SHP77 treated with DMSO at 0.1 percent for 48 hours (cell line): Measurements from ENCODE around the gene BCKDHB.
"Not testable (repeated sequence)": the region's sequence is repeated elsewhere in the genome, so short reads cannot be mapped to it uniquely, and the experiment has no call there.

Experiments
- DNase-seq: peaks from one replicate; lab custom pipeline; 2025; lab: John Stamatoyannopoulos, UW

The BCKDHB gene

DNA sequence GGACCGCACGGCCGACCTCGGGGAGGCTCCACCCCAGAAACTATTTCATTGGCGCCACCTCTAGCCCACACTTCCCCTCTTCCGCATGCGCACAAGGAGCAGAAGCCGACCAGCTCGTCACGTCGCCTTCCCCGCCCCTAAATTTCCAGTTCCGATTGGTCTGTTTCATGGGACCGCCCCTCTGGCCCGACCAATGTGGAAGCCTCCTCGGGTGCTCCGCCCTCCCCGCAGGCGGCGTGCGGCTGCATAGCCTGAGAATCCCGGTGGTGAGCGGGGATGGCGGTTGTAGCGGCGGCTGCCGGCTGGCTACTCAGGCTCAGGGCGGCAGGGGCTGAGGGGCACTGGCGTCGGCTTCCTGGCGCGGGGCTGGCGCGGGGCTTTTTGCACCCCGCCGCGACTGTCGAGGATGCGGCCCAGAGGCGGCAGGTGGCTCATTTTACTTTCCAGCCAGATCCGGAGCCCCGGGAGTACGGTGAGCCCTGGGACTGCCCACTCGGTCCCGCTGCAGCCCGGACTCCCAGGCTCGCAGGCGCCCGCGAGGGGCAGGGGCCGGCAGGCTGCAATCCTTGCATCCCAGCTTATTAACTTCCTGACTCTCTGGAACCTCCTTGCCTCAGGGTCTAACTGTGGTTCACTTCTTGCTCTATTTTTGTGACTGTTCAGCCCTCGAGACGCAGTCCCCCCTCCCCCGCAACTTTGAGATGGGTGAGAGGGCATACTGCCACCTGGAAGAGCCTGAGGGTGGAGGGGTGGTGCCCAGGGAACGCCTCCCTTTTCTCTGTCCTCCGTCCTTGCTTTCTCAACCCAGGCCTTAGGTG lies at the start of gene BCKDHB:
TSS of gene BCKDHB (plus strand) at position 254 of the 818 bp plus-strand sequence. CDS start at position 277, 23 bp downstream.
- peak; percentile 92 for DNase-seq

- DNase-seq, result no peak
These were observed 45.7 kb upstream of the BCKDHB start for GRCh38 chr6:80060774-80061173.

GRCh38 chr6:80068146-80068545 lies 38.3 kb upstream of the BCKDHB start:
- DNase-seq, result not testable (repeated sequence)

GRCh38 chr6:80070431-80070830 lies 36.0 kb upstream of the BCKDHB start:
- not testable (repeated sequence) for DNase-seq

DNA sequence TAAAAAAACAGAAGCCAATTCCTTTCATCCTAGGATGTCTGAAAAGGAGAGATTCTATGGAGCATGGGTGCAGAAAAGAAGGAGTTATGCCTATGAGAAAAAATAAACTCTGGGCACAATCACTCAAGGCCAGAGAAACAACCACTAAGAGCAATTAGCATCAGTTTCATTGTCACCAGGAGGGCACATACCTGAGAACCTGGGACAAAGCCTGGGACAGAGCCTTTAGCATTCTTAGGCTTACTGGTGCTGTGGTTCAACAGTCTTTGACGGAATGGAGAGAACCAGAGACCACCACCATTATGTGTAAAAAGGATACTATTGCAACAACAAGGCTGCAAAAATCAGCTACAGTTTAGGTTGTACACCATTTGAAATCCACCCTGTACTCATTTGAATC lies 29.4 kb upstream of the BCKDHB start:
- DNase-seq, result no peak

GRCh38 chr6:80088637-80089036 lies 17.8 kb upstream of the BCKDHB start:
- DNase-seq, result no peak

- no peak for DNase-seq
These were observed 15.0 kb upstream of the BCKDHB start for GRCh38 chr6:80091506-80091905.

GRCh38 chr6:80094017-80094416 lies 12.5 kb upstream of the BCKDHB start:
- DNase-seq, result no peak

DNA sequence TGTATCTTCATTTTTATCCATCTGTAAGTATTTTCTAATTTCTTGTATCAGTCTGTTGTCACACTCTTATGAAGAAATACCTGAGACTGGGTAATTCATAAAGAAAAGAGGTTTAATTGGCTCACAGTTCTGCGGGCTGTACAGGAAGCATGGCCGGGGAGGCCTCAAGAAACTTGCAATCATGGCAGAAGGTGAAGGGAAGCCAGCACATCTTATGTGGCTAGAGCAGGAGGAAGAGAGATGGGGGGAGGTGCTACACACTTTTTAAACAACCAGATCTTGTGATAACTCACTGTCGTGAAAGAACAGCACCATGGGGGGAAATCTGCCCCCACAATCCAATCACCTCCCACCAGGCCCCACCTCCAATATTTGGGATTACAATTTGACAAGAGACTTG lies 10.9 kb upstream of the BCKDHB start:
- no peak for DNase-seq

- no peak for DNase-seq
These were observed 8.1 kb upstream of the BCKDHB start for GRCh38 chr6:80098392-80098791.

DNA sequence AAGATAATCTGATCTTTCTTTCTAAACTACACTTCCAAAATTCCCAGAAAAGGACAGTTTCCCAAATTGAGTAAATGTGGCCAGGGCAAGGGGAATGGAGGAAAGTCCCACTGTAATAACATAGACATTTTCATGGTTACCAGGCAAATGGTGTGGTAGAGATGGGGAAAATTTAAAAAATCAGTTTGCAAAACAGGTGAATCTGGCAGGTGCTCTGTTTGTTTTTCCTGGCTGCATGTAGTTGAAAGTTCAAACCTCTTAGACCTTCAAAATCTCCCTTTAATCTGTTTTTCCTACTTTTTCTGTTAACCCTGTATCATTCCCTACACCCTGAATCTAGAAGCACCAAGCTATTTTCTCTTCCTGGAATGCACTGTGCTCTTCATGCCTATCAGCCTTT lies 2.0 kb upstream of the BCKDHB start:
- DNase-seq, result no peak

GRCh38 chr6:80105972-80106417 lies 476 bp upstream of the BCKDHB start:
- no peak for DNase-seq

DNA sequence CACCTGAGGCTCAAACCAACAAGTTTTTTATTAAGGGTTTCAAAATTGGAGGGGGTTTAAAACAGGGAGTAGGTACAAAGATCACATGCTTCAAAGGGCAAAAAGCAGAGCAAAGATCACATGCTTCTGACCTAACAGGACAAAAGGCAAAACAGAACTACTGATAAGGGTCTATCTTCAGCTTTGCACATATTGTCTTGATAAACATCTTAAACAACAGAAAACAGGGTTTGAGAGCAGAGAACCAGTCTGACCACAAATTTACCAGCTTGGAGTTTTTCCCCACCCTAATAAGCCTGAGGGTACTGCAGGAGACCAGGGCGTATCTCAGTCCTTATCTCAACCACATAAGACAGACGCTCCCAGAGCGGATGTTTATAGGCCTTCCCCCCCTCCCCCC lies 16.1 kb downstream of the BCKDHB start:
- not testable (repeated sequence) for DNase-seq

DNA sequence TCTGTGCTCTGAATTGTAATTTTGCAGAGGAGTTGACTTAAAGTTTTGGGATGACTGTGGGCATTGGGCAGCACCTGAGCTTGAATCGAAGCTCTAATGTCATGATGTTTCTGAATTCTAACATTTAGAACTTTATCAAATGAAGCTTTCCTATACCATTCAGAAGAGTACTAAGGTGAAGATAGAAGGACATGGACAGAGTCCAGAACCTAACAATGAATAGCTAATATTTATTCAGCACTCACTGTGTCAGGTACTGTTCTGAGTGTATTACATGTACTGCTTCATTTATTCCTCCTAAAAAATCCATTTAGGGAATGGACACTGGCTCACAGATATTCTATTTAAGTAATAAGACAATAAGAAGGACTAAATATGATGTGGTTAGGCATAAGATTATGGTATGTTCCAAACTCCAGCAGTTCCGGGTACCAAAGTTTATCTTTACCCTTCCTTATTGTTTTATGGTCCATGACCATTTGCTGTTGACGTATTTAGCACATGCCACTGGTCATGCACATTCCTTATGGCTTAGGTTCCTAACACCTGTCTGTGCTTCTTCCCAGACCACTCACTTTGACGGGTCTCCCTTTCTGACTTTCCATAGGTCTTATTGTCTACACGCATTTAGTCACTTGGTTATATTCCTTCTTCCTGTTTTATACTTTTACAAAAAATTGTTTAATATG lies 20.3 kb downstream of the BCKDHB start:
- DNase-seq, result no peak

DNA sequence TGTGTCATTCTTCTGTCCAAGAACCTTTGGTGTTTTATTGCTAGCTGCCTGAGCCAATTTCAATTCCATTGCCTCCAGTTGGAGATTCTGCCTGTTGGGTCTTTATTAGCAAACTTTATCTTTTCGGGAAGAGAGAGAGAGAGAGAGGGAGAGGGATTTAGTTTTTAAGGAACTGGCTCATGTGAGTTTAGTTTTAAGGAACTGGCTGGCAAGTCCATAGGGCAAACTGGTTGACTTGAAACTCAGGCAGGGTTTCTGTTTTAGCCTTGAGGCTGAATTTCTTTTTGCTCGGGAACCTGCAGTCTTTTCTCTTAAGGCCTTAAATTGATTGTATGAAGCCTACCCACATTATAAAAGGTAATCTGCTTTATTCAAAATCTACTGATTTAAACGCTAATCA lies 23.0 kb downstream of the BCKDHB start:
- no peak for DNase-seq

- peak; percentile 25 for DNase-seq
These were observed 26.5 kb downstream of the BCKDHB start for GRCh38 chr6:80133020-80133419.

DNA sequence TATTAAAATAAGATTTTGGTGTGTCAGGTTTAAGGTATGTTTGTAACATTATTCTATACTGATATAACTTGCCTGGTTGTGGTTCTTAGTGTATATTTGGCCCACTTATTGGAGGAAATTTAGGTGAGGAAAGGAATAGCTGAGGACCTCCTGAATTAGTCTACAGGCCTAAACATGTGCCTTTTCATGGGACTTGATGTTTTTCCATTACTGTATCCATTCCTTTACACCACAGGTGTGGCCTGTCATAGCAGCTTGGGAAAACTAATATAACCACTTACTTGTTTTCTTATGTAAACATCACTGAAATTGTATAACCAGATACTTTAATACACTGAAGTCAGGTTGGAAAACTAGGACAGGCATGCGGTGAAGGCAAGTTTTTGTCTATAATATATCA lies 27.6 kb downstream of the BCKDHB start:
- DNase-seq, result no peak

- no peak for DNase-seq
These were observed 36.1 kb downstream of the BCKDHB start for GRCh38 chr6:80142586-80142985.

DNA sequence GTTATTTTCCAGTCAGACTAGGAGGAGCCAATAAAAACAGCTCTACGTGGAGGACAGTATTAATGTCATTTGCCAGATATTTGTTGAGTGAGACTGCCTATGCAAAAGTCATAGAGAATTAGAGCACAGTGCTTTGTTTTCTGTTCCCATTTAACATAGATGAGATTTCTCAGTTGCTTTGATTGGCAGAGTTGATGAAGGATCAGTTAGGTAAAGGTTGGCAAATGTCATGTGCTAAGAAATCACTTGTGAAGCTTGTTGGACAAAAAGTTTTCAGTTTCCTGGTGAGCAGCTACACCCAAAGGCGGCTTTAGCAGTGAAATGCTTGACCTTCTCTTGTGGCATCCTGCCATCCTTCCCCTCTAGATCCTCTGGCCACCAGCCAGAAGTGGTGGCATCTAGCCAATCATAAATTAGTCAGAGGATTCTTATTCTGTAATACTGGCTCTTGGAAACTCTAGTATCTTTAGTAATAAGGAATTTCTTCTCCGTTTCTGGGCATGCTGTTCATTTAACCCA lies 37.0 kb downstream of the BCKDHB start:
- DNase-seq, result peak; percentile 14

- no peak for DNase-seq
These were observed 38.4 kb downstream of the BCKDHB start for GRCh38 chr6:80144753-80145315.

DNA sequence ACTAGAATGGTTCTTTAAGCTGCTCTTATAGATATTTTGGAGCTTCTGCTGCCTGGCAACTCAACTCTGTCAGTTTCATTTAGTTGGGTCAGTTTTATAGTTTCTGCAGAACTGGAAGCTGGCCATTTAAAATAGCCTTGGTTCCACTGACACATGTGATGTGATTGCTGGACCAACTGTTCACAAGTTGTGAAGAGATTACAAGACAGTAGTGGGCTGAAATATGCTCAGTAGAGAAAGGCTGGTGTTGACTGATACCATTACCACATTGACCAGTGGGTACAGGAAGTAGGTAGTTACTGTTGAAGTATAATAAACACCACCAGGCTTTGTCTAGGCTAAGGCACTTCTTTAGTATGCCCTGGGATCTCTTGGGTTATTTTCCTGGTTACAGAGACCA lies 39.0 kb downstream of the BCKDHB start:
- DNase-seq, result no peak

- DNase-seq, result no peak
These were observed 39.5 kb downstream of the BCKDHB start for GRCh38 chr6:80145921-80146320.

DNA sequence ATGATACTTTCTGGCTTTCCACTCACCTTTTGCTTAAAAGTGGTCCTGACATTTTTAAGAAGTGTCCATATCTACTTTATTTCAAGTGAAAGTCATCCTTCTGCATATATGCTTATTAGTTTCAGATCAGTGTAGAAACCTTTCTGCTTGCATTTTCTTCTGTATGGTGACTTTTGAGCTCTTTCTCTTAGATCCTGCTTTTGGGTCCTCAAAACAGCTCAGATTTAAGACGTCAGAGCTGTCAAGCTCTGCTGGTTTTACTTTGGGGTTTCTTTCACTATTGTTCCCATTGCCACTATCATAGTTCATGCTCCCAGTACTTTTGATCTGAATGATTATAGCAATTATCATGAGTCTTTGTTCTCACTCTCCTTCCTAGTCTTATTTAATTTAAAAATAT lies 41.7 kb downstream of the BCKDHB start:
- no peak for DNase-seq
